HUES64 (cell line): Measurements from ENCODE around the gene GULP1.
A peak's percentile ranks its signal among the peaks of the same experiment; 100 is the strongest.

Source experiments
- H3K27ac ChIP-seq: 2 replicates; pipeline ENCODE4 v1.7.0; 2013; ENCODE audit warnings: low read depth, low read length, inconsistent platforms
- H3K27me3 ChIP-seq: 2 replicates; pipeline ENCODE4 v1.6.1; 2013; ENCODE audit warnings: mild to moderate bottlenecking, low read length; ENCODE audit not compliant: insufficient read depth
- H3K36me3 ChIP-seq: 2 replicates; pipeline ENCODE4 v1.6.1; 2013; ENCODE audit warnings: mild to moderate bottlenecking, low read length; ENCODE audit not compliant: insufficient read depth
- H3K4me1 ChIP-seq: 2 replicates; pipeline ENCODE4 v1.6.1; 2013; ENCODE audit warnings: mild to moderate bottlenecking, low read length, moderate library complexity; ENCODE audit not compliant: insufficient read depth
- H3K4me3 ChIP-seq: 2 replicates; pipeline ENCODE4 v1.5.1; 2013; ENCODE audit warnings: mild to moderate bottlenecking, low read length, moderate library complexity
- H3K9ac ChIP-seq: 2 replicates; pipeline ENCODE4 v1.6.1; 2013; ENCODE audit warnings: mild to moderate bottlenecking, low read depth, low read length
- H3K9me3 ChIP-seq: 2 replicates; pipeline ENCODE4 v1.6.1; 2013; ENCODE audit warnings: low read depth, low read length; ENCODE audit not compliant: insufficient read depth
- WGBS: fragments of 150-250, 120-280 bp; methylation state at CpG from one replicate; pipeline ENCODE4 v1.1.7; 2013; ENCODE audit warnings: missing lambda C conversion rate; 5-methylcytosine and 5-hydroxymethylcytosine counted together

Gene GULP1

DNA sequence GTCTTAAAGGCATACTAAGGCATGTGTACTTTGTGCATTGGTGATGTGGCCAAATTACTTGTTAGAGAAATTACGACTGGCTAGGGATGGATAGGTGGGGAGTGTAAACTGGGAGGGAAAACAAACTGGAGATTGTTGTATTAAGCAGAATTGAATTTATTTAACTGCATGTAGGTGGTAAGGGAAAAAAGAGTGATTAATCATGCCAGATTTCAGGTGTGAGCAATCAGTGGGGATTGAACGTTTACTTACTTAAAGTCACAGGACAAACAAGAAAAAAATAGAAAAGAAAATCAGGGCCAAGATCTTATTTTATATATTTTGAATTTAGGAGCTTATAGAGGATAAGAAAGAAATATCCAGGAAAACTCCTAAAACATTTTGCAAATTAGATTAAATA lies 88.6 kb downstream of the GULP1 start:
- Histone ChIP-seq H3K9ac (no peak overlapping the region), H3K27ac (no peak overlapping the region), H3K9me3 (peaks cover 29% of the 10 kb centered on the region), H3K4me3 (no peak overlapping the region), H3K36me3 (peaks cover 34% of the 10 kb centered on the region), H3K27me3 (no peaks in the 10 kb centered on the region), H3K4me1 (no peaks in the 10 kb centered on the region; the same call in 1 of the 2 replicates)
- 86% methylated on average over 2 of the region's 2 CpGs for WGBS

DNA sequence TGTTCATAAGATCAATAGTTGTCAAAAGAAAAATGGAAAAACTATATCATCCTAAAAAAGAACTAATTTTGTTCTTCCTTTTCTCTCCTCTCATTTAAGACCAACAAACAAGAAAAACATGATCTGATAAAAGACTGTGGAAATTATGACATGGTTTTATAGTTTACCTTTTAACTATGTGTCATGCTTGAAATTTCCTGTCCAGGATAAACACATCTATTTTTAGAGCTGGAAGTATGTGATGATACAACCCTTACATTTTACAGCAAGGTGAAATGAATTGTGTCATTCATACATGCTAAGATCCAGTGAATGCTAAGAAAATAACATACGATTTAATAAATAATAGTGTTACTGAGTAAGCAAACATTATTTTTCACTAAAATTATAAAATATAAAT lies 89.9 kb downstream of the GULP1 start:
- Histone ChIP-seq H3K9ac (no peak overlapping the region), H3K9me3 (peaks cover 38% of the 10 kb centered on the region), H3K36me3 (peaks cover 47% of the 10 kb centered on the region), H3K4me1 (no peaks in the 10 kb centered on the region), H3K27ac (no peak overlapping the region), H3K27me3 (no peaks in the 10 kb centered on the region), H3K4me3 (no peak overlapping the region)
- WGBS, result no CpG with 5 or more reads among the region's 1 CpG

DNA sequence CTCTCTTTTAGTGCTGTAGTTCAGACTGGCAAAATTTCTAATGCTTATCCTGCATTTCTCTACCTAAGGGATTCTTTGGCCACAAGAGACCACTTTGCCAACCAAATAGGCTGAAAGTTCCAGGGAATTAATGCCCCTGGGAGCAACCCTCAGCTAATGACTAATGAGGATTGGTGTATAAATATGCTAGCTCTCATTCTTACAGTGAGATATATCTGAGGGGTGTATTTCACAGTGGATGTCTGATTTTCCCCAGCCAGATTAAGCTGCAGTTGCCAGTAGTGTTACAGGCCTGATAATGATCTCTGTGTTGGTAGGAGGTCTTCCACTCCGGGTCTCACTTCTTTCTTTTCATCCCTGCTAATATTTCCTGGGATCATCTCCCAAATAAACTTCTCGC lies 90.4 kb downstream of the GULP1 start:
- H3K27ac ChIP-seq, result no peak overlapping the region
- WGBS, result 91% methylated on average over 2 of the region's 2 CpGs

DNA sequence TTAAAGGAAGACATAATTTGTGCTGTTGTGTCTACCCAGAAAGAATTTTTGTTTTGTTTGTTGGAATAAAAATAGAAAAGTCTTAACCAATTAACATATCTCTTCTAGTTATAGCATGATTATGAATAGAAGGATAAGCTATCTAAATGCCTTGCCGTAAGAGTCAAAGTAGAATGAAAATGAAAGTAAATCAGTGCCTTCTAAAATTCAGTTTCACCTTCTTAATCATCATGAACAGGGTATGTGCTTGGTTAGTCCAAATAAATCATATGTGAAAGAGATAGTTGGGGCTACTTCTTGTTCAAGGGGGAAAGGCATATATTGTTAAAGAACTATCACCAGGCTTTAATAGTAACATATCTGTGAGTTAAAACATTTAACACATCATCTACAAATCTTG lies 91.5 kb downstream of the GULP1 start:
- peaks cover 58% of the 10 kb centered on the region for H3K36me3 ChIP-seq
- H3K4me3 ChIP-seq, result no peak overlapping the region
- H3K27me3 ChIP-seq, result no peaks in the 10 kb centered on the region
- no peaks in the 10 kb centered on the region for H3K4me1 ChIP-seq
- H3K9ac ChIP-seq, result no peak overlapping the region
- no peak overlapping the region for H3K27ac ChIP-seq
- WGBS, result 89% methylated on average over 1 of the region's 1 CpG
- peaks cover 38% of the 10 kb centered on the region for H3K9me3 ChIP-seq

More for the DNA sequence above, 90.4 kb downstream of the GULP1 start:
- peaks cover 52% of the 10 kb centered on the region for H3K36me3 ChIP-seq
- H3K9ac ChIP-seq, result no peak overlapping the region
- no peaks in the 10 kb centered on the region for H3K27me3 ChIP-seq
- no peak overlapping the region for H3K4me3 ChIP-seq
- no peaks in the 10 kb centered on the region for H3K4me1 ChIP-seq
- H3K9me3 ChIP-seq, result peaks cover 38% of the 10 kb centered on the region

DNA sequence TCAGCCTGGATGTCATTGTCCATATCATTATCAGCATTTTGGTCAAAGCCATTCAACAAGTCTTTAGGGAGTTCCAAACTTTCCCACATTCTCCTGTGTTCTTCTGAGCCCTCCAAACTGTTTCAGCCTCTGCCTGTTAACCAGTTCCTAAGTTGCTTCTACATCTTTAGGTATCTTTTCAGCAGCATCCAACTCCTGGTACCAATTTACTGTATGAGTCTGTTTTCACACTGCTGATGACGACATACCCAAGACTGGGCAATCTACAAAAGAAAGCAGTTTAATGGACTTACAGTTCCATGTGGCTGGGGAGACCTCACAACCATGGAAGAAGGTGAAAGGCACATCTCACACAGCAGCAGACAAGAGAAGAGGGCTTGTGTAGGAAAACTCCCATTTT lies 94.2 kb downstream of the GULP1 start:
- 93% methylated on average over 1 of the region's 1 CpG for WGBS
- Histone ChIP-seq H3K36me3 (peaks cover 74% of the 10 kb centered on the region), H3K27ac (no peak overlapping the region), H3K9ac (no peak overlapping the region), H3K4me1 (no peaks in the 10 kb centered on the region), H3K4me3 (no peak overlapping the region), H3K9me3 (peaks cover 38% of the 10 kb centered on the region), H3K27me3 (no peaks in the 10 kb centered on the region)

DNA sequence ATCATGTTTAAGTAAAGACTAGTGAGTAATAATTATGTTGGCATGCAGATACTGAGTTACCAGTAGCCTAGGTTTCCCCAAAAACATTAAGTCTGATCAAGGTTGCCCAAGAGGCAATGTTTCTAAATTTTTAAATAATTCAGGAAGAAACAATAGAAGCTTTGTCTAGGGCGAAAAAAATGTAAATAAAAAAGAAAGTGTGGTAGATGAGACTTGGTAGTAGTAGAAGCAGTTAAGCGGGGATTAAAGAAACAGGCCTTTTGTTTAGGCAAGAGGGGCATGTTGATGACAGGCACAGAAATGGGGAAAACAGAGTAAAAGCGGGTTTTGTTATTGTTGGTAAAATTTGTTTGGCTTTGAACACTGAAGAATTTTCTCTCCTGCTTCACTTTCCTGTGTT lies 97.2 kb downstream of the GULP1 start:
- Histone ChIP-seq H3K9me3 (peaks cover 23% of the 10 kb centered on the region), H3K4me1 (peaks cover 14% of the 10 kb centered on the region), H3K9ac (no peak overlapping the region), H3K36me3 (peaks cover 54% of the 10 kb centered on the region), H3K4me3 (no peak overlapping the region), H3K27ac (no peak overlapping the region), H3K27me3 (no peaks in the 10 kb centered on the region)
- WGBS, result 93% methylated on average over 3 of the region's 3 CpGs

DNA sequence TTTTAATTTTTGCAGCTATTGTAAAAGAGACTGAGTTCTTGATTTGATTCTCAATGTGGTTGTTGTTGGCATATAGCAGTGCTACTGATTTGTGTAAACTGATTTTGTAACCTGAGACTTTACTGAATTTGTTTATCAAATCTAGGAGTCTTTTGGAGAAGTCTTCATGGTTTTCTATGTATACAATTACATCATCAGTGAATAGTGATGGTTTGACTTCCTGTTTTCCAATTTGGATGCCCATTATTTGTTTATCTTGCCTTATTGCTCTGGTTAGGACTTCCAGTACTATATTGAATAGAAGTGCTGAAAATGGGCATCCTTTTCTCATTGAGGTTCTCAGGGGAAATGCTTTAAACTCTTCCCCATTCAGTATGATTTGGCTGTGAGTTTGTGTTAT lies 99.7 kb downstream of the GULP1 start:
- Histone ChIP-seq H3K9me3 (no peaks in the 10 kb centered on the region), H3K9ac (no peak overlapping the region), H3K36me3 (peaks cover 29% of the 10 kb centered on the region), H3K4me3 (no peak overlapping the region), H3K4me1 (peaks cover 25% of the 10 kb centered on the region), H3K27ac (no peak overlapping the region), H3K27me3 (no peaks in the 10 kb centered on the region)

DNA sequence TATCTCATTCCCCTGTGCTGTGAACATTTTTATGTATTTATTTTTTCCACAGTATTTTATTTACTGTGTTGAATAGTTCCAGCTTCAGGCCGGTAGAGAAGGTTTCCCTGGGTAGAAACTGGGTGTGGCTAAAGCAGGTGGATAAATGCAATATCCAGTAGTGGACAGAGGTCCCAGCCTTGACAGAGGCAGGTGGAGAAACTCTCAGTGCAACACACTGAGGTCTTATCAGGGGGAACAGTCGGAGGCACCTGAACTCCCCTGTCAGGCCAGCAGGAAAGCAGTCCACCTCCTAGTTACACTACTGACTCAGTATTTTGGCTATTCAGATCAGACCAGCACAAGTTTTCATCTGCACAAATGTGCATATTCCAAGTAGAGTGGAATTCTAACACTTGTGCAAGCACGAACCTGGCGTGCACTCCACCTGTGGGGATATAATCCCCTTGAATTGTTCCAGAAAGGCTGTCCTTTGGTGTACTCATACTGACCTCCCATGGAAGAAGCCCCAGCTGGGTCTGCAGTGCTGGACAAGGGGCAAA lies 103.3 kb downstream of the GULP1 start:
- no peak overlapping the region for H3K4me3 ChIP-seq
- no peak overlapping the region for H3K27ac ChIP-seq
- H3K27me3 ChIP-seq, result no peaks in the 10 kb centered on the region
- H3K36me3 ChIP-seq, result peaks cover 17% of the 10 kb centered on the region
- no peaks in the 10 kb centered on the region for H3K9me3 ChIP-seq
- H3K4me1 ChIP-seq, result peaks cover 47% of the 10 kb centered on the region
- H3K9ac ChIP-seq, result no peak overlapping the region
- WGBS, result 88% methylated on average over 4 of the region's 4 CpGs

DNA sequence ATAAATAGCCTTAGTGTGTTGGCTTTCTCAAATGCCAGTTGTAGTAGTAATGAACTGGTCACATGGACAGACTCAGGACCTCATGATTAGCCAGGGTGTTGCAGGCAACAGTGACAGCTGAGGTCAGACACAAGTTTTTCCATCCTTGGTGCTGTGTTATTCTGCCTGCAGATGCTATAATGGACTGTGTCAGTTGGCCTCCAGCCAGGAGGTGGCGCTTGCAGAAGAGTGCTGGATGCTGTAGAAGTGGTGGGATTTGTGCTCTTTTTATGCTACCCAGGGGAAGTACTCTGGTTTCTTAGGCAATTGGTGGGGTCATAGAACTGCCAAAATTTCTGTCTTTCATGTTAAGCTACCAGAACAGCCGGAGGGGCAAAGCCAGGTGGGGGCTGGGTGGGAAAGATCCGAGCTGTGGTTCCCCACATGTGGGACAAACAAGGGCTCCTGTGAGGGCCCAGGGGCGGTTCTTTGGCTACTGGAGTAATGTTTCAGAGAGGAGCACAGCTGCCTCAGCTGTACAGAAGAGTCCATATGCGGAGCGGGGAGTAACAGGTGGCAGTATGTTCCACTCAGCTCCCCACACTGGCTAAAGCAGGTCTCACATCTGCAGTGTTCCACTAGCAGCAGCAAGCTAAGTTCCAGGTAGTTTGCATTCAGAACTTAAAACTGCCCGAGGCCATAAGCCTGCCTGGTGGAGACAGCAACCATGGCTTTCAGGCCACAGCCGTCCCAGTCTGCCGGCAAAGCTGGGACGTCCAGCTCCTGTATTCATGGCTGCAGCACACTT lies 104.4 kb downstream of the GULP1 start:
- peaks cover 13% of the 10 kb centered on the region for H3K36me3 ChIP-seq
- no peaks in the 10 kb centered on the region for H3K27me3 ChIP-seq
- H3K4me3 ChIP-seq, result no peak overlapping the region
- H3K9me3 ChIP-seq, result no peaks in the 10 kb centered on the region
- no peak overlapping the region for H3K27ac ChIP-seq
- 92% methylated on average over 10 of the region's 10 CpGs for WGBS
- peaks cover 47% of the 10 kb centered on the region for H3K4me1 ChIP-seq
- H3K9ac ChIP-seq, result no peak overlapping the region

DNA sequence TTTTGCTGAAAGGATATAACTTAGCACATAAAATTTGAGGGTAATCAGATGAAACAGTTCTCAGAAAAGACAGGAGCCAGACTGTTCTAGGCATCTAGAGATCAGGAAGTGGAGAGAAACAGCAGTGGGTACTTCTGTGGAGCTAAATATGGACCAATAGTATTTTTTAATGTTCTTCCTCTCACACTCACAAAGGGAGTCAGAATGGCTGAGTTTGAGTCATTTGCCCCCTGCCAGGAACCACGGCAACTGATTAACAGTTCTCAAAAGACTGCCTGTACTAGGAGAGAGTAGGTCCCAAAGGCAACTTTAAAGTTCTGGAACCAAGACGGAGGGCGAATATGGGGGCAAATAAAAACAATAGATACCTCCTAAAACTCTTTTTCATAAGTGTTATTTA lies 107.5 kb downstream of the GULP1 start:
- Histone ChIP-seq H3K4me3 (no peak overlapping the region), H3K27me3 (no peaks in the 10 kb centered on the region), H3K4me1 (peaks cover 30% of the 10 kb centered on the region), H3K36me3 (peaks cover 19% of the 10 kb centered on the region), H3K9ac (no peak overlapping the region), H3K9me3 (no peaks in the 10 kb centered on the region), H3K27ac (peak overlapping the region; percentile 31; the same call in 1 of the 2 replicates)
- 72% methylated on average over 3 of the region's 3 CpGs for WGBS

DNA sequence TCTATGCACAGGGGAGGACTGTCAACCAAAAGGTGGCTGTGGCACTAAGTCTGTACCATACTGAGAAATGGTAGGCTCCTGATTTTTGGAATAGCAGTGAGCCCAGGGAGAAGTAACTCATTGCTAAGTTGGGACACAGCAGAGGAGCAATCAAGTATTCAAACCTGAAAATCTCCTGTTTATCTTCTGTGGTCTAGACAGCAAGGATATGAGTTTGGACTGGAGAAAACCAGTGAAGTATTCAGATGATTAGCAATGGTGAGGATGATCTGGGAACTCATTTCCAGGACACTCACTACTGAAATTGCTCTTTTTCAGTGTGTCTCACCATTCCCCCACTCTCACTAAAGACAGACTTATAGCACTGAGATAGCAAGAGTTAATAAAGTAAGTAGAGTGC lies 112.0 kb downstream of the GULP1 start:
- H3K27me3 ChIP-seq, result no peaks in the 10 kb centered on the region
- H3K36me3 ChIP-seq, result peaks cover 30% of the 10 kb centered on the region
- no peak overlapping the region for H3K27ac ChIP-seq
- H3K4me3 ChIP-seq, result no peak overlapping the region
- H3K4me1 ChIP-seq, result peaks cover 8% of the 10 kb centered on the region
- no peak overlapping the region for H3K9ac ChIP-seq
- H3K9me3 ChIP-seq, result peaks cover 25% of the 10 kb centered on the region
